GM08714 (cell line): ENCODE measurements around the gene FBXL19.
A peak's percentile ranks its signal among the peaks of the same experiment; 100 is the strongest.

Source experiments
- H3K4me3 ChIP-seq: fragments of 200-500 bp; sonication (Bioruptor generic); 2 replicates; pipeline ENCODE4 v1.5.1; 2014; ENCODE audit warnings: mild to moderate bottlenecking, low read length, inconsistent platforms
- ZNF274 ChIP-seq: IDR thresholded peaks from 2 replicates; pipeline ENCODE4 v1.6.1; 2012; ENCODE audit warnings: mild to moderate bottlenecking, low read depth, low read length

FBXL19 gene

DNA sequence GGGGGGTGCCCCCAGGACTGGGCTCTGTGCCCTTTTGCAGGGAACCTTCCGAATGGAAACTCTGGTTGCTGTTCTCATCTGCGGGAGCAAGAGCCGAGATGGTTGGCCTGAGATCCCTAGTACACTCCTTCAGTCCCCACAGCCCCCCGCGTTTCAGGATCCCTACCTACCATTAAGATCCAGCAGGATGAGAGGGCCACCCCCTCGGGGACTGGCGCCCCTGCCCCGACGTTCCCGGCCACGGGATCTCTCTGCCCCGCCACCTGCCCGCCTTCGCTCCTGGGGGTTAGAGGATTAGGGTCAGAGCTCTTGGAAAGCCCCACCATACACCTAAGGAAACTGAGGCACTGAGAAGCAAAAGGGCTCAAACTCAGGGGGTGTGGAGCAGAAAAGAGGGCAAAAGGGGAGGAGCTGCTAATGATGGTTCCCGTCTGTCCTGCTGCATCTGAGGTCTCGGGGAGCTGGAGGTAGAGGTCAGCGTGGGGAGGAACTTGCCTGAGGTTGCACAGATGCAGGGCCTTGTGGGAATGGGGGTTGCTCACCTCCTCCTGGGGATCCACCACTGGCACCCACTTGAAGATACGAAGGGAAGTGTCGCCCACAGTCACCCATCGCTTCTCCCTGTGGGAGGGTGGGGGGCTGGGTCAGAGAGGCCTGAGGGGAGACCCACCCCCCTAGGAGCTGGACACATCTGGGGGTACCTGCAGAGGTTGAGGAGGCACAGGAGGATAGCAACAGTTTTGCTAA is 30.5 kb upstream of the FBXL19 start:
- peak overlapping the region; percentile 69; the same call in 1 of the 2 replicates for H3K4me3 ChIP-seq
- no peak for TF ChIP-seq ZNF274

DNA sequence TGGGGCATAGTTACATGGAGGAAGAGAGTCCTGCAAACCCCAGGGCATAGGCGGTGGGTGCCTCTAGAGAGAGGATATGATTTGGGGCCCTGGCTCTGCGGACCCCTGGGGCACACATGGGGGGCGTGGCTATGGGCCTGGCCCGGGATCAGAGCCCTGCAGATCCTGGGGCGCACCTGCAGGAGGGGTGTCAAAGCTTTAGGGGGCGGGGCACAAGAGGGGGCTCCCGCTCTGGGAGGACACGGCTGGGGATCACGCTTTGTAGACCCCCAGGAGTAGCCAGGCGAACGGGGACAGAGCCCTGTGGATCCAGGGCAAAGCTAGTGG is 30.0 kb upstream of the FBXL19 start:
- H3K4me3 ChIP-seq = peak overlapping the region; percentile 69
- TF ChIP-seq ZNF274 = no peak

DNA sequence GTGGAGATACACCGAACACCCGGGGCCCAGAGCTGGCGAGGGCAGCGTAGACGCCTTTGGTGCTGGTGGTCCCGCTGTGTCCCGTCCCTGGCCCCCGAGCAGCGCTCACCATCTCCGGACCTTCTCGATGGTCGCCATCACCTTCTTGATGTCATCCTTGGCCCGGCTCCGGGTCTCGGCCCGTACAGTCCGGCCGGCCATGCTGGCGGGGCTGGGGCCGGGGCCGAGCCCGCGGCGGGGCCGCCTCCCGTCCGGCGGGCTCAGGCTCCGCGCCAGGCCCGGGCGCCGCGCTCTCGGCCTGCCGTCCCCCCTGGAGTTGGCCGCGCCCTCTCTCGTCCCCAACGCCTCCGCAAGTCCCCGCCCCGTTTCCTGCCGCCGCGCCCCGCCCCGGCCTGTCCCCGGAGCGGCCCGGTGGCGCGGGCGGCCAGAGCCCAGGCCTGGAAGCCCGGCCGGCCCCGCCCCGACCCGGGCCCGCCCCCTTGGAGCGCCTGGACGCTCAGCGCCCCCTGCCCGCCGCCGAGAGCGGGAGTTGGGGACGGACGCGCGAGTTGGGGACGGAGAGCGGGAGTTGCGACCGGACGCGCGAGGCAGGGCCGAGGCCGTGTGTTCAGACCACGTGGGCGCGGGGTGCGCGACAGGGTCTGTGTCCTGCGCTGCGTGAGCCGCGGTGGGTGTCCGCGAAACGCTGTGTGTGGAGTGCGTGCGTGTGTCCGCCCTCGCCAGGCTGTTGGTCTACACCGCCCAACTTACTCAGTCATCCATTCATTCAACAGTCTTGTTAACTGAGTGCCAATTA is 29.4 kb upstream of the FBXL19 start, which contains the start of gene BCL7C:
TSS of gene BCL7C (minus strand) at position 334 of the 796 bp plus-strand sequence. CDS start at position 201, 133 bp downstream.
- no peak for TF ChIP-seq ZNF274
- H3K4me3 ChIP-seq = peak within 1 kb of the TSS; percentile 69

DNA sequence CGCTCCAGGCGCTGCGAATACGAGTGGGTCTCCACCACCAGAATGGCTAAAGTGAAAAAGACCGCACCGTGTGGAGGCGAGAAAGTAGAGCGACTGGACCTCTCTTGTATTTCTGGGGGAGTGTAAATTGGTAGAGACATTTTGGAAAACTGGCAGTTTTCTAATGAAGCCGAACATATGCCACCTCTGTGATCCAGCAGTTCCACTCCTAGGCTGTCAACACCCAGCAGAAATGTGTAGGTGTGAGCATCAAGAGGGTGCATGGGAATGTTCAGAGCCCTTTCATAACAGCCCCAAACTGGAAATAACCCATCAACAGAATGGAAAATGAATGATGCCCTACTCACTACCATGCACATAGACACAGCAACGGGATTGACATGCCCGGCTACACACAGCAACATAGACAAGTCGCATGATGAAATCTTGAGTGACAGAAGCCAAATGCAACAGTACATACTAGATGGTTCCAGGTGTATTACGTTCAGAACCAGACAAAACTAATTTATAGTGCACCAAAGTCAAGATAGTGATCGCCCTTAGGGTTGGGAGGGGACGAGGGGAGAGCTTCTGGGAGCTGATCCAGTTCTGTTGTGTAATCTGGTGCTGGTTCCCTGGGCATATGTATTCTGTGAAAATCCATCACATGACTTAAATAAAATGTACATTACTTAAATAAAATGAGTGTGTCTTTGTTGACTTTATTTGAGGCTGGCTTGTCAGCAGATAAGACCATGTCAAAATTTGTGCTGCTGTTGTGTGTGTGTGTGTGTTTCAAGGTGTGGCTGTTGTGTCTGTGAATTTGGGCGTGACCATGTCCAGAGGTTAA is 28.6 kb upstream of the FBXL19 start:
- peak overlapping the region; percentile 24; the same call in 1 of the 2 replicates for H3K4me3 ChIP-seq
- no peak for TF ChIP-seq ZNF274

DNA sequence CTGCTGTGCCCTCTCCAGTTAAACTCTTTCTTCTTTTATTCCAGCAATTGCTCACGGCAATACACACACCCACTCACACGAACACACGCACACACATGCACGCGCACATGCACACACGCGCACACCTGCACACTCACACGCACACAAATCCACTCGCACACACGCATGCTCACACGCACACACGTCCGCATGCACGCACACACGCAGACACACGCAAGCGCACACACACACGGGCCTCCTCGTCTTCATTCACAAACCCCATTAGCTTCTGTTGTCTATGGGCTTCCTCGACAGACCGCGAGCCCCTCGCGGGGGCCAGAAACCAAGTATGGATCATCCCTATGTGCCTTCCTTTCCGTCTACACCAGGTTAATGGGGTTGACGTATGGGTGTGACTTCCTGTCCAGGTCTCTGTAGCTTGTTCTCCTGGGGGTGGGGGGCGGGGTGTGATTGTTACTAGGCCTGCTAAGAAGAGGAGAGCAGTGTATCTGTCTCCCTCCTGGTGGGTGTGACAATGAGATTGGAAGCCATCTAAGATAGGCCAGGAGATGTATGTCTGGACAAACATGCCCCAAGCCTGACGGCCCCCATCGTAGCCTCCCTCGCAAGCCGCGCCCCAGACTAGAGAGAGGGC is 27.6 kb upstream of the FBXL19 start:
- no peak for TF ChIP-seq ZNF274
- no peak overlapping the region for H3K4me3 ChIP-seq

DNA sequence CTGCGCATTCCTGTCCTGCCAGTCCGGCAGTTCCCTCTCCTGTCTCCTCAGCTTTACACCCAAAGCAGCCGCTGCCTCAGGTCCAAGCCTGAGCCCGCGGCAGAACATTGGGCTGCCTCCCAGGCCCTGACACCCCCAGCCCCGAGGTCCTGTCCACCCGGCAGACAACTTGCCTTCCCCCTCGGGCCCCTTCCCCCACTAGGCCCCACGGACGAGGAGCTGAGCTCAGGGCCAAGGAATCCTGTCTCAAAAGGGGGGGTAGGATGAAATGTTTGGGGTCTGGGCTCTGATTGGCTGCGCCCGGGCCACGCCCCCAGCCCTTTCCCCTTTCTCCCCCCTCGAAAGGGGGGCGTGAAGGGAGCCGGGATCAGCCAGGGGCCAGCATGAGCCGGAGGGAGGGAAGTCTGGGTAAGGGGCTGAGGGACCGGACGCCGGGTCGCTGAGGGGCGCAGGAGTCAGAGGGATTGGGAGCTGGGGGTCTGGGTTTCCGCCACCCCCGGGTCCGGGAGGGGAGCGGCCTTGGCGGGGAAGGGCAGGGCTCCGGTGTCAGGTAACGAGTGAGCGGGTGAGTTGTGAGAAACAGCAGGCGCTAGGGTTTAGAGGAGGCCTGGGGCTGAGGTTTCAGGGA is 27.0 kb upstream of the FBXL19 start, which contains the start of gene CTF1:
TSS of gene CTF1 (plus strand) at position 354 of the 628 bp plus-strand sequence. CDS start at position 384, 30 bp downstream.
- H3K4me3 ChIP-seq = peak within 1 kb of the TSS; percentile 21; the same call in 1 of the 2 replicates
- no peak for TF ChIP-seq ZNF274

DNA sequence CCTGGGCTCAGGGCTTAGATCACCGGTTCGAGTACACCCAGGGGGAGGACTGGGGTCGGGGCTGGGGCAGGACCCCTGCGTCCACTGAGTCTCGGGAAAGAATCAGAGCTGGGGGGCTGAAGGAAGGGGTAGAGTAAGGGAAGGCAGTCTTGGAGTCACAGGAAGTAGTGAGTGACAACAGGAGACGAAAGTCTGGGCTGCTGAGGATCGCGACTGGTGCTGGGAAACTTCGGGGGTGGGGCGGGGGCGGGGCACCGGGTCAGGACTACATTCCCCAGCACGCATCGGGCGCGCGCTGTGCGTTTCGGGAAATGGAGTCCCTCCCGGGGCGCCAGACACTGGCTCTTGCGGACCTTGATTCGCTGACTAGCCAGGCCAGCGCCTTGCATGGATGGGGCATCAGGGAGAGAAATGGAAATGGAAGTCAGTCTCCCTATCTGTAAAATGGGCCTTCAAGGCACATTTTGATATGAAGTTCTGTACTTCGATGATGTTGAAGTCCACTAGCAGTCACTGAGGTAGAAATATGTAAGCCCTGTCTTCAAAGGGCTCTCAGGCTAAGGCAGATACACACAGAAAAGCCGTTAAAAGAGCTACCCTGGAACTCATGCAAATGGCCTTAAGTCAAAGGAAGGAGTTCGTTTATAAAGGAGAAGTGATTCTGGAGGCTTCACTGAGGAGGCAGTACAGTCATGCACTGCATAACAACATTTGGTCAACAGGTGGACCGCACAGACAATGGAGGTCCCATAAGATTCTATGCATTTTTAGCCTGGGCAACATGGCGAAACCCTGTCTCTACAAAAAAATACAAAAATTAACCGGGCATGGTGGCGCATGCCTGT is 26.3 kb upstream of the FBXL19 start:
- H3K4me3 ChIP-seq = peak overlapping the region; percentile 21; the same call in 1 of the 2 replicates

DNA sequence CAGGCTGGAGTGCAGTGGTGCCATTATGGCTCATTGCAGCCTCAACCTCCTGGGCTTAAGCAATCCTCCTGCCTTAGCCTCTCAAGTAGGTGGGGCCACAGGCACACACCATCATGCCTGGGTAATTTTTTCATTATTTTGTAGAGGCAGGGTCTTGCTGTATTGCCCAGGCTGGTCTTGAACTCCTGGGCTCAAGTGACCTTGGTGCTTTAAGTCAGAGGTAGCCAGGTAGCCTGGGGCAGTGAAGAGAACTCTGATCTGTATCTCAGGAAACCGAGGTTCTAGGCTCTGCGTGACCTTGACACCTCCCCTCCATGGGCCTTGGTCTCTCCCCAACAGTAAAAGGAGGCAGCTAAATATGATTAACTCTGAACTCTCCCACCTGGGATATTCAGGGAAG is 23.6 kb upstream of the FBXL19 start:
- no peak for TF ChIP-seq ZNF274
- H3K4me3 ChIP-seq = no peak overlapping the region

More for the DNA sequence above, 26.3 kb upstream of the FBXL19 start:
- no peak for TF ChIP-seq ZNF274

DNA sequence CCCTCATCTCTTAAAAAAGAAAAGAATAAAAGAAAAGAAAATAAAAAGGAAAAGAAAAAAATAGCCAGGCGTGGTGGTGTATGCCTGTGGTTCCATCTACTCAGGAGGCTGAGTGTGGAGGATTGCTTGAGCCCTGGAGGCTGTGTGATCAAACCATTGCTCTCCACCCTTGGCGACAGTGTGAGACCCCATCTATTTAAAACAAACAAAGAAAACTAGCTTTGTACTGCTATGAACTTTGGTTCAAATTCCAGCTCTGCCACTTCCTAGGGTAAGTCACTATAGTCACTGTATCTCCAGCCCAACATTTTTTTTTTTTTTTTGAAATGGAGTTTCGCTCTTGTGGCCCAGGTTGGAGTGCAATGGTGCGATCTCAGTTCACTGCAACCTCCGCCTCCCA is 22.8 kb upstream of the FBXL19 start:
- TF ChIP-seq ZNF274 = no peak
- no peak overlapping the region for H3K4me3 ChIP-seq

DNA sequence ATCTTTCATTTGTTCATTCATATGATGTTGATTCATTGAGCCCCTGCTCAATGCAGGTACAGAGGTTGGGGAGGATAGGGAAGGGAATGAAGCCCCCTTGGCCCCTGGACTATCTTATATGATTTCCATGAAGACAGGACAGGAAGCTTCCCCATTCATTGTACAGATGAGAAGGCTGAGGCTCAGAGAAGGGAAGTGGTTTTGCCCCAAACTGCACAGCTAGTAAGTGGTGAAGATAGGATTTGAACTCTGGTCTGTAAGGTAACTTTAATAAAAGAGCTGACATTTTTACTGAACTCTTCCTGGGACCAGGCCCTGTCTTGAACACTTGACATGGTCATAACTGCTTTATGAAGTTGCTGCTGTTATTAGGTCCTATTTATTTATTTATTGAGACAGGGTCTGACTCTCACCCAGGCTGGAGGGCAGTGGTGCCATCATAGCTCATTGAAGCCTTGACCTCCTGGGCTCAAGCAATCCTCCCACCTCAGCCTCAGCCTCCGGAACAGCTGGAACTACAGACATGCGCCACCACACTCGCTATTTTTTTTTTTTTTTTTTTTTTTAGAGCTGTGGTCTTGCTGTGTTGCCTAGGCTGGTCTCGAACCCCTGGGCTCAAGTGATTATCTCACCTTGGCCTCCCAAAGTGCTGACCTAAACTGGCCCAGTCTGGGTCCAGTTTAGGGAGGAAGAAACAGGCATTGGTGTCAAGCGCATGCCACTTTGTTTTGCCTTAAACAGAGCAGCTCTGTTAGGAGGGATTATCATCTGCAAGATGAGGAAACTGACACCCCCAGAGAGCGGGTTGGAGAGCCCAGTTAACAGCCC is 22.0 kb upstream of the FBXL19 start:
- TF ChIP-seq ZNF274 = no peak
- H3K4me3 ChIP-seq = peak overlapping the region; percentile 51; the same call in 1 of the 2 replicates
